HCT116 (cell line): ENCODE measurements around the gene AGTPBP1. TPM values are rescaled to one million over a fixed set of nuclear protein-coding genes. Genes with fewer than 3 reads are reported as not detected.

Source experiments
- ATAC-seq: fragments of 200-7000 bp; cut with Tn5 transposase; 2 replicates; pipeline ENCODE4 v1.9.1; 2020; ENCODE audit warnings: mild to moderate bottlenecking, moderate library complexity
- BruUV-seq: library from RNA; stranded (reverse); fragments of 400-500 nt; replicated peaks from 2 replicates; lab custom pipeline; 2021; lab: Mats Ljungman, UMichigan
- CTCF ChIA-PET: fragments of 300-600 bp; sonication (Branson Sonifier 250); formaldehyde crosslinking; loops from one replicate; lab custom pipeline; 2021; ENCODE audit warnings: antibody characterized with exemption; lab: Charles Lee
- POLR2A ChIA-PET: fragments of 300-600, 350-600 bp; sonication (Branson Sonifier 250); formaldehyde crosslinking; loops from one replicate; lab custom pipeline; 2021; ENCODE audit warnings: antibody characterized with exemption; lab: Charles Lee
- RAD21 ChIA-PET, 2 experiments: fragments of 300-600 bp; sonication (Branson Sonifier 250); formaldehyde crosslinking; loops; one replicate each; lab custom pipeline; 2023; ENCODE audit warnings: low total read pairs in 2 of 2; ENCODE audit not compliant: uncharacterized antibody in 2 of 2, unreplicated experiment in 2 of 2, low non-redundant PET in 1 of 2; lab: Charles Lee
- DNase-seq: peaks from one replicate; pipeline ENCODE4 v3.0.0-alpha.2; 2010; ENCODE audit warnings: low read depth, low spot score
- H2AFZ ChIP-seq: fragments of 200-600 bp; shearing (Covaris generic), sonication (generic); 2 replicates; pipeline ENCODE4 v1.6.1; 2017; ENCODE audit warnings: low read depth, mixed run types, mixed read lengths, antibody characterized with exemption, low read length; ENCODE audit not compliant: poor library complexity, severe bottlenecking
- H3K27ac ChIP-seq: 2 replicates; pipeline ENCODE4 v1.5.1; 2012; ENCODE audit warnings: low read depth, low read length
- H3K27me3 ChIP-seq: fragments of 200-600 bp; sonication (generic); 2 replicates; pipeline ENCODE4 v1.6.1; 2016; ENCODE audit warnings: mixed run types, low read length, mixed read lengths; ENCODE audit not compliant: insufficient read depth
- H3K36me3 ChIP-seq, 2 experiments: fragments of 200-500 bp in 1 of 2; fragments of 200-600 bp in 1 of 2; sonication (Bioruptor generic) in 1 of 2; sonication (generic) in 1 of 2; 2 replicates each; pipeline versions ENCODE4 v1.5.1 to v1.6.1; 2014 to 2016; ENCODE audit warnings: low read length in 2 of 2, inconsistent platforms in 1 of 2, mixed read lengths in 1 of 2, mixed run types in 1 of 2; ENCODE audit not compliant: insufficient read depth in 2 of 2, control insufficient read depth in 1 of 2
- H3K4me1 ChIP-seq, 2 experiments: fragments of 200-600 bp in 1 of 2; sonication (generic) in 1 of 2; 2 replicates each; pipeline versions ENCODE4 v1.5.1 to v1.6.1; 2012 to 2017; ENCODE audit warnings: low read length in 2 of 2, inconsistent platforms in 1 of 2, mild to moderate bottlenecking in 1 of 2, mixed read lengths in 1 of 2, mixed run types in 1 of 2, moderate library complexity in 1 of 2; ENCODE audit not compliant: insufficient read depth in 2 of 2, control insufficient read depth in 1 of 2
- H3K4me2 ChIP-seq: fragments of 200-600 bp; sonication (generic); 2 replicates; pipeline ENCODE4 v1.6.1; 2017; ENCODE audit warnings: mixed run types, low read length, mixed read lengths
- H3K4me3 ChIP-seq, 2 experiments: fragments of 200-600 bp in 1 of 2; sonication (generic) in 1 of 2; replicated peaks in 1 of 2; 2 replicates each; pipeline ENCODE4 v1.5.1; 2011 to 2016; ENCODE audit warnings: low read length in 2 of 2, control low read depth in 1 of 2, low read depth in 1 of 2, mild to moderate bottlenecking in 1 of 2, mixed read lengths in 1 of 2, mixed run types in 1 of 2
- H3K79me2 ChIP-seq: fragments of 200-600 bp; sonication (generic); 2 replicates; pipeline ENCODE4 v1.6.1; 2017; ENCODE audit warnings: mild to moderate bottlenecking, mixed run types, low read length, moderate library complexity, mixed read lengths; ENCODE audit not compliant: insufficient read depth
- H3K9ac ChIP-seq: fragments of 200-600 bp; sonication (generic); 2 replicates; pipeline ENCODE4 v1.6.1; 2016; ENCODE audit warnings: low read length, mixed read lengths
- H3K9me2 ChIP-seq: fragments of 200-600 bp; sonication (generic), shearing (Covaris generic); 2 replicates; pipeline ENCODE4 v1.6.1; 2017; ENCODE audit warnings: mixed run types, mild to moderate bottlenecking, moderate library complexity; ENCODE audit not compliant: insufficient read depth
- H3K9me3 ChIP-seq, 2 experiments: fragments of 200-500 bp in 1 of 2; fragments of 200-600 bp in 1 of 2; sonication (Bioruptor generic) in 1 of 2; sonication (generic) in 1 of 2; 2 replicates each; pipeline ENCODE4 v1.6.1; 2014 to 2017; ENCODE audit warnings: low read length in 2 of 2, mixed read lengths in 2 of 2, inconsistent platforms in 1 of 2, low read depth in 1 of 2, mild to moderate bottlenecking in 1 of 2, mixed run types in 1 of 2, moderate library complexity in 1 of 2; ENCODE audit not compliant: control insufficient read depth in 1 of 2, insufficient read depth in 1 of 2
- H4K20me1 ChIP-seq: fragments of 200-600 bp; sonication (generic), shearing (Covaris generic); 2 replicates; pipeline ENCODE4 v1.6.1; 2017; ENCODE audit warnings: mixed run types, mild to moderate bottlenecking, moderate library complexity; ENCODE audit not compliant: insufficient read depth
- CEBPB ChIP-seq: IDR thresholded peaks from 2 replicates; pipeline ENCODE4 v1.6.1; 2012; ENCODE audit warnings: low read depth
- CTCF ChIP-seq, 3 experiments: fragments of 200-600 bp in 1 of 3; sonication (generic) in 1 of 3; IDR thresholded peaks in 2 of 3; conservative IDR thresholded peaks in 1 of 3; 2 replicates each; pipeline ENCODE4 v1.5.1; 2012 to 2017; ENCODE audit warnings: low read depth in 2 of 3, low read length in 2 of 3, antibody characterized with exemption in 1 of 3, borderline replicate concordance in 1 of 3, control low read depth in 1 of 3, mild to moderate bottlenecking in 1 of 3, mixed read lengths in 1 of 3, mixed run types in 1 of 3, moderate library complexity in 1 of 3; ENCODE audit not compliant: insufficient read depth in 1 of 3
- EGR1 ChIP-seq: IDR thresholded peaks from 2 replicates; pipeline ENCODE4 v1.6.1; 2012; ENCODE audit warnings: low read depth
- ELF1 ChIP-seq: IDR thresholded peaks from 2 replicates; pipeline ENCODE4 v1.6.1; 2012; ENCODE audit warnings: low read depth, borderline replicate concordance
- EZH2phosphoT487 ChIP-seq: fragments of 200-600 bp; IDR thresholded peaks from 2 replicates; pipeline ENCODE4 v1.6.1; 2018; ENCODE audit warnings: antibody characterized with exemption, borderline replicate concordance
- JUND ChIP-seq: IDR thresholded peaks from 2 replicates; pipeline ENCODE4 v1.6.1; 2012
- MAX ChIP-seq: IDR thresholded peaks from 2 replicates; pipeline ENCODE4 v1.6.1; 2012
- POLR2A ChIP-seq: IDR thresholded peaks from 2 replicates; pipeline ENCODE4 v1.7.0; 2011; ENCODE audit warnings: borderline replicate concordance; ENCODE audit not compliant: insufficient read depth, insufficient read length; ENCODE audit errors: extremely low read depth
- REST ChIP-seq: IDR thresholded peaks from 2 replicates; pipeline ENCODE4 v1.6.1; 2012; ENCODE audit warnings: low read depth
- ZBTB33 ChIP-seq: IDR thresholded peaks from 2 replicates; pipeline ENCODE4 v1.6.1; 2011; ENCODE audit warnings: mild to moderate bottlenecking, low read length, moderate library complexity; ENCODE audit not compliant: insufficient replicate concordance; ENCODE audit errors: extremely low read depth
- ZFX ChIP-seq: fragments of 450-650 bp; IDR thresholded peaks from 2 replicates; pipeline ENCODE4 v1.6.1; 2017
- intact Hi-C: fragments of 100-400 bp; cut with micrococcal nuclease; formaldehyde crosslinking; loops from 2 replicates; pipeline ENCODE4 v1.10.0; 2022
- total RNA-seq: library from RNA; stranded (reverse); gene quantifications from one replicate; pipeline ENCODE4 v1.2.1, GENCODE V29; 2021; ENCODE audit not compliant: unreplicated experiment

AGTPBP1 gene
- total RNA-seq, 1 experiment from 2014 or later, result 17.4 TPM

GRCh38 chr9:85524531-85524930 lies 217.2 kb downstream of the AGTPBP1 start:
- TF ChIP-seq ZFX, result no peak
- TF ChIP-seq CTCF (IDR thresholded peaks at IDR 0.05 in 2 of 3, conservative IDR thresholded peaks at IDR 0.05 in 1 of 3; ENCODE audit: borderline replicate concordance in 1 of 3, insufficient read depth in 1 of 3, low read depth in 2 of 3, low read length in 2 of 3), result no peak
- no peak for TF ChIP-seq POLR2A
- TF ChIP-seq JUND, result no peak
- TF ChIP-seq ELF1, result no peak
- TF ChIP-seq EZH2phosphoT487, result no peak
- TF ChIP-seq MAX, result no peak
- TF ChIP-seq CEBPB, result no peak
- no peak for TF ChIP-seq REST
- TF ChIP-seq EGR1, result no peak
- no peak for TF ChIP-seq ZBTB33
- TF ChIP-seq, all 23 proteins: peak for 0
- Histone ChIP-seq H3K27ac (no peak overlapping the region), H3K9me2 (no peaks in the 10 kb centered on the region), H3K4me3 (no peak overlapping the region), H3K4me2 (no peak overlapping the region), H3K9ac (no peak overlapping the region), H2AFZ (no peak overlapping the region), H3K79me2 (no peaks in the 10 kb centered on the region), H3K27me3 (no peaks in the 10 kb centered on the region), H3K36me3 (no peaks in the 10 kb centered on the region; a peak in 1 of 4 replicates), H4K20me1 (no peaks in the 10 kb centered on the region), H3K4me1 (no peaks in the 10 kb centered on the region), H3K9me3 (no peaks in the 10 kb centered on the region)
- intact Hi-C loops, result no loop called here
- DNase-seq (no peak), ATAC-seq (no peak)
- ChIA-PET POLR2A (no interaction called here), CTCF (no interaction called here), RAD21 (no interaction called here)
- no TSS peak for BruUV-seq
